OCI-LY3 (cell line): Measurements from ENCODE around the gene HOXD1.

Experiments
- H2AFZ ChIP-seq: fragments of 200-600, 300-600 bp; shearing (Covaris generic); 2 replicates; pipeline ENCODE4 v1.6.0; 2014; ENCODE audit warnings: antibody characterized with exemption, low read depth, low read length
- H3K27ac ChIP-seq: fragments of 200-600, 300-600 bp; sonication (generic); 2 replicates; pipeline ENCODE4 v1.5.1; 2014; ENCODE audit warnings: mild to moderate bottlenecking, low read length, moderate library complexity, mixed read lengths
- H3K27me3 ChIP-seq: fragments of 200-600, 300-600 bp; sonication (generic); 2 replicates; pipeline ENCODE4 v1.6.1; 2014; ENCODE audit warnings: low read depth, low read length, mixed read lengths
- H3K36me3 ChIP-seq: fragments of 200-600, 300-600 bp; sonication (generic); replicated peaks from 2 replicates; pipeline ENCODE3; 2014; ENCODE audit warnings: low read depth, low read length, mixed read lengths
- H3K4me1 ChIP-seq: fragments of 300-600, 200-600 bp; sonication (generic); 2 replicates; pipeline ENCODE4 v1.6.1; 2014; ENCODE audit warnings: low read length, mixed read lengths
- H3K4me2 ChIP-seq: fragments of 200-600, 300-600 bp; sonication (generic); 2 replicates; pipeline ENCODE4 v1.6.1; 2014; ENCODE audit warnings: low read length, mixed read lengths
- H3K4me3 ChIP-seq: fragments of 300-600, 200-600 bp; sonication (generic); 2 replicates; pipeline ENCODE4 v1.5.1; 2014; ENCODE audit warnings: antibody characterized with exemption, mild to moderate bottlenecking, low read length, moderate library complexity
- H3K79me2 ChIP-seq: fragments of 300-600, 200-600 bp; shearing (Covaris generic); 2 replicates; pipeline ENCODE4 v1.6.1; 2014; ENCODE audit warnings: mild to moderate bottlenecking, low read length, mixed read lengths
- H3K9ac ChIP-seq: fragments of 300-600, 200-600 bp; shearing (Covaris generic); 2 replicates; pipeline ENCODE4 v1.6.0; 2014; ENCODE audit warnings: mild to moderate bottlenecking, low read length, moderate library complexity
- H3K9me3 ChIP-seq: fragments of 200-600, 300-600 bp; shearing (Covaris generic); 2 replicates; pipeline ENCODE4 v1.6.1; 2014; ENCODE audit warnings: low read length, mixed read lengths; ENCODE audit not compliant: insufficient read depth
- H4K20me1 ChIP-seq: fragments of 200-600, 300-600 bp; sonication (generic); 2 replicates; pipeline ENCODE4 v1.6.1; 2016; ENCODE audit warnings: low read length, mixed read lengths; ENCODE audit not compliant: insufficient read depth
- CTCF ChIP-seq: fragments of 200-600, 300-600 bp; sonication (generic); IDR thresholded peaks from 2 replicates; pipeline ENCODE4 v1.5.1; 2014; ENCODE audit warnings: antibody characterized with exemption, low read length, low read depth
- EZH2phosphoT487 ChIP-seq: fragments of 200-600 bp; shearing (Covaris generic); IDR thresholded peaks from 2 replicates; pipeline ENCODE4 v1.6.1; 2018; ENCODE audit warnings: antibody characterized with exemption, mixed run types, low read depth

Gene HOXD1

GRCh38 chr2:176161825-176162626 is 26.4 kb upstream of the HOXD1 start:
- H2AFZ ChIP-seq = no peak overlapping the region
- H3K4me3 ChIP-seq = no peak overlapping the region
- no peak overlapping the region for H3K27ac ChIP-seq
- no peaks in the 10 kb centered on the region for H4K20me1 ChIP-seq
- H3K36me3 ChIP-seq = no peaks in the 10 kb centered on the region
- peaks cover 3% of the 10 kb centered on the region; the same call in 1 of the 2 replicates for H3K27me3 ChIP-seq
- H3K4me1 ChIP-seq = no peaks in the 10 kb centered on the region
- H3K9me3 ChIP-seq = no peaks in the 10 kb centered on the region
- TF ChIP-seq EZH2phosphoT487 (no peak), CTCF (no peak)
- H3K4me2 ChIP-seq = no peak overlapping the region
- no peaks in the 10 kb centered on the region for H3K79me2 ChIP-seq
- H3K9ac ChIP-seq = no peak overlapping the region

GRCh38 chr2:176162911-176163671 is 25.4 kb upstream of the HOXD1 start:
- Histone ChIP-seq H3K9ac (no peak overlapping the region), H2AFZ (no peak overlapping the region), H3K4me2 (no peak overlapping the region), H3K36me3 (no peaks in the 10 kb centered on the region), H3K79me2 (no peaks in the 10 kb centered on the region), H3K9me3 (no peaks in the 10 kb centered on the region), H3K4me1 (no peaks in the 10 kb centered on the region), H3K27me3 (peaks cover 3% of the 10 kb centered on the region; the same call in 1 of the 2 replicates), H3K4me3 (no peak overlapping the region), H4K20me1 (no peaks in the 10 kb centered on the region), H3K27ac (no peak overlapping the region)
- TF ChIP-seq EZH2phosphoT487 = no peak
- TF ChIP-seq CTCF = no peak

- Histone ChIP-seq H3K4me1 (no peaks in the 10 kb centered on the region), H3K79me2 (no peaks in the 10 kb centered on the region), H2AFZ (no peak overlapping the region), H3K9me3 (no peaks in the 10 kb centered on the region), H4K20me1 (no peaks in the 10 kb centered on the region), H3K27ac (no peak overlapping the region), H3K4me2 (no peak overlapping the region), H3K9ac (no peak overlapping the region), H3K36me3 (no peaks in the 10 kb centered on the region), H3K27me3 (peaks cover 3% of the 10 kb centered on the region; the same call in 1 of the 2 replicates), H3K4me3 (no peak overlapping the region)
- no peak for TF ChIP-seq EZH2phosphoT487
- no peak for TF ChIP-seq CTCF
Measured at GRCh38 chr2:176163672-176164056, 24.8 kb upstream of the HOXD1 start.

- Histone ChIP-seq H3K36me3 (no peaks in the 10 kb centered on the region), H4K20me1 (no peaks in the 10 kb centered on the region), H3K9me3 (no peaks in the 10 kb centered on the region), H3K4me1 (no peaks in the 10 kb centered on the region), H2AFZ (no peak overlapping the region), H3K27me3 (peaks cover 3% of the 10 kb centered on the region; the same call in 1 of the 2 replicates), H3K79me2 (no peaks in the 10 kb centered on the region), H3K4me3 (no peak overlapping the region), H3K9ac (no peak overlapping the region), H3K27ac (no peak overlapping the region), H3K4me2 (no peak overlapping the region)
- TF ChIP-seq CTCF (no peak), EZH2phosphoT487 (no peak)
Measured at GRCh38 chr2:176164201-176164600, 24.3 kb upstream of the HOXD1 start.
